Activated naive CD4-positive, alpha-beta T cell (primary cell): ENCODE measurements around the gene RASD2.
A peak's percentile ranks its signal among the peaks of the same experiment; 100 is the strongest.

Source experiments
- DNase-seq, 4 experiments: peaks; one replicate each; lab custom pipeline; 2025; lab: John Stamatoyannopoulos, UW

The RASD2 gene

GRCh38 chr22:35519306-35520000 lies 21.2 kb upstream of the RASD2 start:
- DNase-seq, result no peak

GRCh38 chr22:35521358-35522224 lies 19.0 kb upstream of the RASD2 start:
- DNase-seq, result no peak

- no peak for DNase-seq
These were observed 18.1 kb upstream of the RASD2 start for GRCh38 chr22:35522225-35523149.

GRCh38 chr22:35523167-35523947 lies 17.3 kb upstream of the RASD2 start:
- no peak for DNase-seq

- no peak for DNase-seq
These were observed 15.5 kb upstream of the RASD2 start for GRCh38 chr22:35524966-35525686.

GRCh38 chr22:35525687-35526332 lies 14.8 kb upstream of the RASD2 start:
- no peak for DNase-seq

DNA sequence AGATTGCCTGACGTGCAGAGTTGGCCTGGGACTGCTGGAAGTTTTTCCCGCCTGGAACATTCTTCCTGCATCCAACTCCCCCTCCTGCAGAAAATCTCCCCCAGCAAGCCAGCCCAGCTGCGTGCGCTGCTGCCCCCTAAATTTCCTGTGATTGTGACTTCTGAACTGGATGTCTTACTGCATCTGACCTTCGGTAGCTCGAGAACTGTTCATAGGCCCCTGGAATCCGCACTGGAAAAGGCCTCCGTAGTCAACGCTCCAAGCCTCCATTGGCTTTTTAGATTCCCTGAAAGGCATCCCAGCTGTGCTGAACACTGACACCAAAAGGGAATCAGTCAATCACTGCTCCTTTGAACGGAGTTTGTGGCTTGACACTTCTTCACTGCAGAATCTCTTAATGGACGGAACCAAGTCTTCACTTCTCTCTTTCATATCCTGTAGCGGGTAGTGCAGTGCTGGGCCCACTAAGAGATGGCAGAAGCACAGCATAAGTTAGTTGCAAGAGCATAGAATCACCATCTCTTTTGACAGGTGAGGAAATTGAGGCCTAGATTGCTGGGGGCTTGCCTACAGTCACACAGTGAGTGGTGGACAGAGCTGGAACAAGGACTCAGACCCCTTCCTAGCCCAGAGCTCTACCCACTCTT lies 14.2 kb upstream of the RASD2 start:
- no peak for DNase-seq

DNA sequence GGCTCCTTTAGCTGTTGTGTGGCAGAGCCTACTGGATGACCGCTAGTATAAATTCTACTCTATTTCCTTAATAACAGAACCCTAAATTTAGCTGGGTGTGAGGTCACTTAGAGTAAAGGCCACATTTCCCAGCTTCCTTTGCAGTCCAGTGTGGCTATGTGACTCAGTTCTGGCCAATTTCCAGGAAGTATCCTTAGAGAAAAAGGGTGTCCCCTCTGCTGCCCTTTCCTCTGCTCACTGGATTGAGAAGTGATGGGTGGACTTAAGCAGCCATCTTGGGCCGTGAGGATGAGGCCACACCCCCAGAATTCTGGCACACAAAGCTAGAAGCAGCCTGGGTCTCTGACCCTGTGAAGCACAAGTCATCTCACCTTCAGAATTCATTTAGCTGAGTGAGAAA lies 11.7 kb upstream of the RASD2 start:
- DNase-seq, result no peak

DNA sequence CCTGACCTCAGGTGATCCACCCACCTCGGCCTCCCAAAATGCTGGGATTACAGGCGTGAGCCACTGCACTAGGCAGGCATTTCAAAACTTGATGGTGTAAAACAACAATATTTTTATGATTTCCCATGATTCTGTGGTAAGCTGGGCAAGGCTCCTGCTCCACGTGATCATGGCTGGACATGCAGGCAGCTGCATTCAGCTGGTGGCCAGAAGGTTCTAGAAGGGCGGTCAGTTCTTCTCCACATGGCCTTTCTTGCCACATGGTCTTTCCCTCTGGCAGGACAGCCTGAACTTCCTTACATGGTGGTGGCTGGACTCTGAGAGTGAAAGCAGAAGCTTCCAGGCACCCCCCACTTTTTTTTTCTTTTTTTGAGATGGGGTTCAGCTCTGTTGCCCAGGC lies 9.9 kb upstream of the RASD2 start:
- DNase-seq, result no peak

DNA sequence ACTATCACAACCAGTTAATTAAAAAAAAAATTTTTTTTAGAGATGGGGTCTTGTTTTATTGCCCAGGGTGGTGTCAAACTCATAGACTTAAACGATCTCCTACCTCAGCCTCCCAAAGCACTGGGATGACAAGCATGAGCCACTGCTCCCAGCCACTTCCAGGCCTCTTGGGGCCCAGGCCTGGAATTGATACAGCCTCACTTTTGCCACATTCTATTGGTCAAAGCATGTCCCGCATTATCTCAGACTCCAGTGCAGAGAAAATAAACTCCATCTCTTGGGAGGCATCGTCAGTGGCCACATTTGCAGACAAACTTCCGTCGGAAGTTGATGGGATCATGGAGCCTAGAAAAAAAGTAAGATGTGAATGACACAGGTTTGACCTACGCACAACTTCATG lies 9.4 kb upstream of the RASD2 start:
- DNase-seq, result no peak

DNA sequence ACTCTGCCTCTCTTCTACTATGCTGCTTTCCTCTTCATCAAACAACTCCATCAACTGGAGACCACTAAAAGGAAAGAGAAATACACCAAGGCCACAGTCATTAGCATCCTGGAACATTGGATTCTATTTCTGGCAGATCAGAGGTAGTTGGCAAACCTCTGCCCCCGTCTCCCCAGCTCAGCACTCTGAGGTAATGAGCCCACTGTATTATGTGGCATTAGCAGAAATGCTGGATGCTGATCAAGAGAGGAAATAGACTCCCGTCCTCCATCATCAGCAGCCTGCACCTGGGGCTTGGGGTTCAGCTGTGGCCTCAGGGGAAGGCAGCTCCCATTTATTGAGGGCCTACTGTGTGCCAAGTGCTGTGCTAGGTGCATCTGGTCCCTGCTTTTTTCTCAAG lies 9.0 kb upstream of the RASD2 start:
- DNase-seq, result no peak

- no peak for DNase-seq
These were observed 7.1 kb upstream of the RASD2 start for GRCh38 chr22:35533365-35534029.

GRCh38 chr22:35534091-35534490 lies 6.5 kb upstream of the RASD2 start:
- no peak for DNase-seq

- no peak for DNase-seq
These were observed 3.4 kb upstream of the RASD2 start for GRCh38 chr22:35537232-35537631.

GRCh38 chr22:35538801-35539321 lies 1.8 kb upstream of the RASD2 start:
- DNase-seq, result no peak

DNA sequence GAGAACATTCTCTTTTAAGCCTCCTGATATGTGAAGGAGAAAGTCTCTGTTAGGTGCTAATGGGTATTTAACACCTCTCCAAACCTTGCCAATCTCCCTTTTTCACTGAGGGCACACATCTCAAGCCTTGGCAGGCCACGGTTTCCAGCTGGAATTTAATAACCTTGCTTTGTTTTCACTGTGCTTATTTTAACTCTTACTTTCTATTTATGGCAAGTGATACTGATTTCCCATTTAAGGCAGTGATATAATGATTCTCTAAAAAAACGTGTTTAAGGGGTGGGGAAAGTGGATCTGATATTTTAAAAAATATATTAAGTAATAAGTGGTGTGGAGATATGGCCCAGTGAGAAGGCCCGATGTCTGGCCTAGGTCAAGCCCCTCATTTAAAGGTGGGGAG lies 1.1 kb upstream of the RASD2 start:
- DNase-seq, result no peak

DNA sequence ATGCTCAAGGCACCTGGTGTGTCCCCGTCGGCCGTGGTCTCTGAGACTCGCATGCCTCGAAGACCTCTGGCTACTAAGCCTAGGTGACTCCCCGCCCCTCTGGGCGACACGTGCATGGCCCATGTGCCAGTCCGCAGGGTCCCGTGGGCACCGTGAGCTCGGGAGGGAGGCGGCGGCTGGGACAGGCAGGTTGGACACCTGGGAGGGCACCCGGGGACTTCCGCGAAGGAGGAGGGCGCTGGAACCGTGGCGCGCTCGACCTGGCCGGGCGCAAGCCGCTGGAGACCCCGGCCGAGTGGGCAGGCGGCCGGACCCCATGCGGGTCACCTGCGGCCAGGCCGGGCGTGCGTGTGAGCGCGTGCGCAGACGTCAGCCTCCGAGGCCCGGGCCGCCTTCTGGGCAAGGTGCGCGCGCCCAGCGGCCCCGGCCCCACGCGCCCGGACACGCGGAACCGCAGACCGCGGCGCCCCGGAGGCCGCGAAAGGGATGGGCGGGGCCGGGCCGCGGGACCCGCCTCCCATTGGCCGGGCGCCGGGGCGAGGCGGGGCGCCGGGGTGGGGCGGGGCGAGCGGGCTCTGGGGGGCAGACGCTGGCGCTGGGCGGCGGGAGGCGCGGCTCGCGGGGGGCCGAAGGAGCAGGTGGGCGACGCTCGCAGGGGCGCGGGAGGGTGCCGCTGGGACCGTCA lies 579 bp upstream of the RASD2 start:
- DNase-seq, result peak; percentile 21 to 56 (median 26)

DNA sequence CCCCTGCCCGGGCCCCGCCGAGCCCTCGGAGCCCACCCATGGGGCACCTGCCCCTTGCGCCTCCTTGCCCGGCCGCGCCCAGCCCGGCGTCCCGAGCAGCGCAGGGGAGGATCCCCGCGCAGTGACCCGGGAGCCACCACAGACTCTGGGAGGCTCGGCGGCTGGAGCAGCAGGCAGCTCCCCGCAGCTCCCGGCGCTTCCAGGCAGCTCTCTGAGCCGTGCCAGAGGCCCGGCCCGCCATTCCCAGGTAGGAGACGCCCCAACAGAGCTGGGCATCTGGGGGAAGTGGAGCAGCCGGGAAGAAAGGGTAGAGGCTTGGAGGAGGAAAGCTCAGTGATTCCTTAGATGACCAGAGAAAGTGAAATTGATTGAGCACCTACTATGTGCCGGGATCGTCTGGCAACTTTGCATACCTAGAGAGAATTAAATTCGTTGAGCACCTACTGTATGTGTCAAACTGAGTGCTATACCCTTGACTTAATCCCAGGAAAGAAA lies 670 bp downstream of the RASD2 start:
- no peak for DNase-seq
